Activated B cell treated with CpG ODN at 0.5 μM for 24 hours (primary cell): ENCODE results near the gene MAMDC2. TPM values are rescaled to one million over a fixed set of nuclear protein-coding genes. Genes with fewer than 3 reads are reported as not detected.

Experiments
- ATAC-seq: fragments of 200-7000 bp; cut with Tn5 transposase; one replicate; pipeline ENCODE4 v1.10.0; 2021; ENCODE audit warnings: low read depth, mild to moderate bottlenecking, moderate library complexity
- CTCF ChIA-PET: fragments of 350-600 bp; sonication (Branson Sonifier 250); formaldehyde crosslinking; loops from one replicate; lab custom pipeline; 2021; ENCODE audit warnings: antibody characterized with exemption; lab: Charles Lee
- POLR2A ChIA-PET: fragments of 350-600 bp; sonication (Branson Sonifier 250); formaldehyde crosslinking; loops from one replicate; lab custom pipeline; 2021; ENCODE audit warnings: antibody characterized with exemption; lab: Charles Lee
- DNase-seq: peaks from one replicate; pipeline ENCODE4 v3.0.0; 2022
- H3K27ac Mint-ChIP-seq: one replicate; pipeline ENCODE4 v1.8.0; 2020; ENCODE audit warnings: mixed read lengths
- H3K27me3 Mint-ChIP-seq: one replicate; pipeline ENCODE4 v1.8.0; 2021; ENCODE audit warnings: mixed read lengths
- H3K36me3 Mint-ChIP-seq: one replicate; pipeline ENCODE4 v1.8.0; 2021; ENCODE audit warnings: low read depth, mixed read lengths
- H3K4me1 Mint-ChIP-seq: one replicate; pipeline ENCODE4 v1.8.0; 2021; ENCODE audit warnings: mixed read lengths
- H3K4me3 Mint-ChIP-seq: one replicate; pipeline ENCODE4 v1.8.0; 2020; ENCODE audit warnings: mild to moderate bottlenecking, mixed read lengths
- H3K9me3 Mint-ChIP-seq: one replicate; pipeline ENCODE4 v1.8.0; 2020; ENCODE audit warnings: mixed read lengths
- CTCF ChIP-seq: fragments of 200-600 bp; IDR thresholded peaks from one replicate; pipeline ENCODE4 v1.8.0; 2022; ENCODE audit warnings: antibody characterized with exemption, mild to moderate bottlenecking
- intact Hi-C: fragments of 100-400 bp; cut with micrococcal nuclease; formaldehyde crosslinking; loops from one replicate; pipeline ENCODE4 v1.15.1; 2024
- total RNA-seq: library from RNA; stranded (reverse); gene quantifications from 2 replicates; pipeline ENCODE4 v1.2.3, GENCODE V29; 2022

The MAMDC2 gene
- total RNA-seq, 1 donor from 2014 or later, result not detected

- DNase-seq (no peak), ATAC-seq (no peak)
- no peak for TF ChIP-seq CTCF
- CTCF ChIA-PET, result no interaction called here
- intact Hi-C loops, result loop anchor here (10.0 kb wide), 1 partner anchor 1215 kb away; the partner anchor contains the start of gene FXN
- Mint-ChIP-seq H3K27me3 (peaks cover 3% of the 10 kb centered on the region), H3K4me3 (no peak overlapping the region), H3K9me3 (peaks cover 5% of the 10 kb centered on the region), H3K4me1 (no peaks in the 10 kb centered on the region), H3K27ac (no peak overlapping the region), H3K36me3 (no peaks in the 10 kb centered on the region)
- POLR2A ChIA-PET, result no interaction called here
Observed at GRCh38 chr9:70250221-70250620, 206.6 kb downstream of the MAMDC2 start.

GRCh38 chr9:70255486-70255885, 211.8 kb downstream of the MAMDC2 start:
- Mint-ChIP-seq H3K36me3 (peaks cover 11% of the 10 kb centered on the region), H3K27ac (no peak overlapping the region)
- POLR2A ChIA-PET, result no interaction called here

GRCh38 chr9:70256123-70256551, 212.5 kb downstream of the MAMDC2 start:
- POLR2A ChIA-PET, result interaction anchor here (0.6 to 1.7 kb wide), 2 partner anchors 156 to 496 kb away, joined by 3 to 5 read pairs; partner anchors contain the start of gene PTAR1
- no peak for TF ChIP-seq CTCF

More at GRCh38 chr9:70255486-70255885, 211.8 kb downstream of the MAMDC2 start:
- no peak for TF ChIP-seq CTCF
- ATAC-seq (no peak), DNase-seq (no peak)
- Mint-ChIP-seq H3K4me1 (peaks cover 26% of the 10 kb centered on the region), H3K9me3 (no peaks in the 10 kb centered on the region), H3K4me3 (no peak overlapping the region), H3K27me3 (no peaks in the 10 kb centered on the region)
- CTCF ChIA-PET, result no interaction called here
- intact Hi-C loops, result loop anchor here (5.0 to 10.0 kb wide), 2 partner anchors 352 to 1221 kb away; partner anchors contain the start of gene FXN

GRCh38 chr9:70257502-70257901, 213.9 kb downstream of the MAMDC2 start:
- H3K4me1 Mint-ChIP-seq, result peaks cover 46% of the 10 kb centered on the region
- DNase-seq (no peak), ATAC-seq (no peak)
- TF ChIP-seq CTCF, result no peak
- CTCF ChIA-PET, result no interaction called here
- no peaks in the 10 kb centered on the region for H3K9me3 Mint-ChIP-seq
- POLR2A ChIA-PET, result interaction anchor here (1.1 to 2.9 kb wide), 5 partner anchors 157 to 499 kb away, joined by 3 to 13 read pairs (median 5); partner anchors contain the start of genes KLF9 and PTAR1
- peak overlapping the region; percentile 99 for H3K27ac Mint-ChIP-seq
- intact Hi-C loops, result loop anchor here (5.0 to 10.0 kb wide), 2 partner anchors 350 to 1223 kb away; partner anchors contain the start of gene FXN
- H3K27me3 Mint-ChIP-seq, result no peaks in the 10 kb centered on the region
- H3K4me3 Mint-ChIP-seq, result peak overlapping the region; percentile 93
- H3K36me3 Mint-ChIP-seq, result peaks cover 32% of the 10 kb centered on the region

More at GRCh38 chr9:70256123-70256551, 212.5 kb downstream of the MAMDC2 start:
- no peak for ATAC-seq
- intact Hi-C loops, result loop anchor here (5.0 to 10.0 kb wide), 2 partner anchors 351 to 1221 kb away; partner anchors contain the start of gene FXN
- DNase-seq, result no peak
- Mint-ChIP-seq H3K4me3 (no peak overlapping the region), H3K27me3 (no peaks in the 10 kb centered on the region), H3K4me1 (peaks cover 32% of the 10 kb centered on the region), H3K36me3 (peaks cover 18% of the 10 kb centered on the region), H3K27ac (no peak overlapping the region), H3K9me3 (no peaks in the 10 kb centered on the region)
- CTCF ChIA-PET, result no interaction called here

GRCh38 chr9:70257991-70258691, 214.5 kb downstream of the MAMDC2 start:
- H3K27me3 Mint-ChIP-seq, result no peaks in the 10 kb centered on the region
- CTCF ChIA-PET, result no interaction called here
- POLR2A ChIA-PET, result interaction anchor here (0.7 to 2.9 kb wide), 5 partner anchors 156 to 1013 kb away, joined by 3 to 13 read pairs (median 5); partner anchors contain the start of gene KLF9
- peak overlapping the region; percentile 99 for H3K27ac Mint-ChIP-seq
- H3K4me1 Mint-ChIP-seq, result peaks cover 52% of the 10 kb centered on the region
- no peak for DNase-seq
- intact Hi-C loops, result loop anchor here (1.0 to 10.0 kb wide), 4 partner anchors 161 to 1223 kb away; partner anchors contain the start of gene FXN
- H3K4me3 Mint-ChIP-seq, result peak overlapping the region; percentile 93
- no peaks in the 10 kb centered on the region for H3K9me3 Mint-ChIP-seq
- peaks cover 37% of the 10 kb centered on the region for H3K36me3 Mint-ChIP-seq
- peak; percentile 56 for ATAC-seq
- no peak for TF ChIP-seq CTCF
